SK-N-MC (cell line): ENCODE measurements around the gene GDAP2.

Experiments
- EZH2 ChIP-seq: fragments of 200-600 bp; sonication (generic); IDR thresholded peaks from one replicate; pipeline ENCODE4 v1.6.1; 2017; ENCODE audit warnings: antibody characterized with exemption
- FOXP2 ChIP-seq: optimal IDR thresholded peaks from 2 replicates; pipeline ENCODE3; 2011; ENCODE audit warnings: mild to moderate bottlenecking, moderate library complexity; ENCODE audit not compliant: insufficient read depth; ENCODE audit errors: extremely low read length, control extremely low read depth
- POLR2AphosphoS5 ChIP-seq: IDR thresholded peaks from 2 replicates; pipeline ENCODE4 v1.6.1; 2012; ENCODE audit warnings: mild to moderate bottlenecking, low read depth, low read length, borderline replicate concordance

- no peak for TF ChIP-seq POLR2AphosphoS5
- TF ChIP-seq EZH2: no peak
- no peak for TF ChIP-seq FOXP2
These were observed 77.7 kb downstream of the GDAP2 start for GRCh38 chr1:117851687-117852086.
